WTC11 (cell line): ENCODE measurements around the gene WDR64. TPM values are rescaled to one million over a fixed set of nuclear protein-coding genes. Genes with fewer than 3 reads are reported as not detected.

Experiments used
- ATAC-seq: fragments of 200-7000 bp; cut with Tn5 transposase; 2 replicates; pipeline ENCODE4 v1.10.0; 2021; ENCODE audit warnings: mild to moderate bottlenecking, moderate library complexity
- Bru-seq: library from RNA; stranded (reverse); fragments of 400-500 nt; gene quantifications from one replicate; lab custom pipeline; 2021; lab: Mats Ljungman, UMichigan
- CTCF ChIA-PET: fragments of 300-600 bp; sonication (Branson Sonifier 250); formaldehyde crosslinking; loops from one replicate; lab custom pipeline; 2021; ENCODE audit warnings: antibody characterized with exemption; lab: Charles Lee
- POLR2A ChIA-PET: fragments of 350-600 bp; sonication (Branson Sonifier 250); formaldehyde crosslinking; loops from one replicate; lab custom pipeline; 2021; ENCODE audit warnings: antibody characterized with exemption; lab: Charles Lee
- DNase-seq: peaks from one replicate; pipeline ENCODE4 v3.0.0; 2021; ENCODE audit warnings: low spot score
- H3K27ac Mint-ChIP-seq: 2 replicates; pipeline ENCODE4 v1.8.0; 2021; ENCODE audit warnings: mixed read lengths
- H3K27me3 Mint-ChIP-seq: 2 replicates; pipeline ENCODE4 v1.8.0; 2021; ENCODE audit warnings: low read depth, mild to moderate bottlenecking, moderate library complexity, mixed read lengths
- H3K36me3 Mint-ChIP-seq: 2 replicates; pipeline ENCODE4 v1.8.0; 2021; ENCODE audit warnings: mixed read lengths
- H3K4me1 Mint-ChIP-seq: 2 replicates; pipeline ENCODE4 v1.8.0; 2022; ENCODE audit warnings: mixed read lengths
- H3K4me3 Mint-ChIP-seq: 2 replicates; pipeline ENCODE4 v1.8.0; 2021; ENCODE audit warnings: mild to moderate bottlenecking, moderate library complexity, mixed read lengths
- H3K9me3 Mint-ChIP-seq: 2 replicates; pipeline ENCODE4 v1.8.0; 2021; ENCODE audit warnings: mixed read lengths
- ATF1 ChIP-seq: sonication (generic); formaldehyde crosslinking; IDR thresholded peaks from 2 replicates; pipeline ENCODE4 v1.8.1; 2023; ENCODE audit warnings: mild to moderate bottlenecking, moderate library complexity, missing genetic modification reagents
- CBFB ChIP-seq: sonication (generic); formaldehyde crosslinking; IDR thresholded peaks from 2 replicates; pipeline ENCODE4 v1.8.1; 2022; ENCODE audit warnings: mild to moderate bottlenecking, low read depth, missing genetic modification reagents
- ESRRA ChIP-seq: sonication (generic); formaldehyde crosslinking; IDR thresholded peaks from 2 replicates; pipeline ENCODE4 v1.8.1; 2022; ENCODE audit warnings: mild to moderate bottlenecking, missing genetic modification reagents, borderline replicate concordance
- JUN ChIP-seq: sonication (generic); formaldehyde crosslinking; IDR thresholded peaks from 2 replicates; pipeline ENCODE4 v1.8.0; 2023; ENCODE audit warnings: mild to moderate bottlenecking, missing genetic modification reagents
- MXD4 ChIP-seq: fragments of 250-450 bp; sonication (Bioruptor Pico); IDR thresholded peaks from 2 replicates; pipeline ENCODE4 v1.8.0; 2021; ENCODE audit warnings: mild to moderate bottlenecking, moderate library complexity, borderline replicate concordance
- NR1H2 ChIP-seq: sonication (generic); formaldehyde crosslinking; IDR thresholded peaks from 2 replicates; pipeline ENCODE4 v1.9.0; 2021; ENCODE audit warnings: mild to moderate bottlenecking, moderate library complexity, missing genetic modification reagents
- PRRX2 ChIP-seq: fragments of 250-450 bp; sonication (Bioruptor Pico); IDR thresholded peaks from 2 replicates; pipeline ENCODE4 v1.8.0; 2021; ENCODE audit warnings: mild to moderate bottlenecking
- RELA ChIP-seq: sonication (generic); formaldehyde crosslinking; IDR thresholded peaks from 2 replicates; pipeline ENCODE4 v1.8.1; 2022; ENCODE audit warnings: missing genetic modification reagents, mild to moderate bottlenecking, borderline replicate concordance
- RORB ChIP-seq: fragments of 250-450 bp; sonication (Bioruptor Pico); IDR thresholded peaks from 2 replicates; pipeline ENCODE4 v1.9.0; 2021; ENCODE audit warnings: mild to moderate bottlenecking
- SMAD4 ChIP-seq: sonication (generic); formaldehyde crosslinking; IDR thresholded peaks from 2 replicates; pipeline ENCODE4 v1.8.0; 2022; ENCODE audit warnings: mild to moderate bottlenecking, missing genetic modification reagents
- ZNF138 ChIP-seq: sonication (generic); formaldehyde crosslinking; conservative IDR thresholded peaks from 2 replicates; pipeline ENCODE4 v1.8.1; 2022; ENCODE audit warnings: mild to moderate bottlenecking, moderate library complexity, missing genetic modification reagents
- ZNF317 ChIP-seq: sonication (generic); formaldehyde crosslinking; IDR thresholded peaks from 2 replicates; pipeline ENCODE4 v1.8.1; 2023; ENCODE audit warnings: low read depth, mild to moderate bottlenecking, moderate library complexity, missing genetic modification reagents, borderline replicate concordance
- long read RNA-seq, 3 experiments: library from RNA in 1 of 3; library from capped mRNA in 1 of 3; library from polyadenylated mRNA in 1 of 3; unstranded in 2 of 3; stranded (forward) in 1 of 3; transcript quantifications; one replicate each; pipeline ENCODE4 v2.0.0, GENCODE V29; 2021
- total RNA-seq: library from RNA; stranded (reverse); gene quantifications from 3 replicates; pipeline ENCODE4 v1.2.3, GENCODE V29; 2021
- TF ChIP-seq, protein P1 (sequence below): sonication (generic); formaldehyde crosslinking; IDR thresholded peaks from 2 replicates; pipeline ENCODE4 v1.8.0; 2022; ENCODE audit warnings: missing genetic modification reagents
- TF ChIP-seq, protein P2 (sequence below): sonication (generic); formaldehyde crosslinking; IDR thresholded peaks from 2 replicates; pipeline ENCODE4 v1.8.1; 2023; ENCODE audit warnings: mild to moderate bottlenecking, moderate library complexity, missing genetic modification reagents
- TF ChIP-seq, protein P3 (sequence below): sonication (generic); formaldehyde crosslinking; IDR thresholded peaks from 2 replicates; pipeline ENCODE4 v1.8.1; 2022; ENCODE audit warnings: low read depth, mild to moderate bottlenecking, moderate library complexity, missing genetic modification reagents, borderline replicate concordance
- TF ChIP-seq, protein P4 (sequence below): sonication (generic); formaldehyde crosslinking; conservative IDR thresholded peaks from 2 replicates; pipeline ENCODE4 v1.8.1; 2022; ENCODE audit warnings: mild to moderate bottlenecking, missing genetic modification reagents
- TF ChIP-seq, protein P5 (sequence below): sonication (generic); formaldehyde crosslinking; IDR thresholded peaks from 2 replicates; pipeline ENCODE4 v1.8.1; 2023; ENCODE audit warnings: mild to moderate bottlenecking, missing genetic modification reagents
- TF ChIP-seq, protein P6 (sequence below): sonication (generic); formaldehyde crosslinking; IDR thresholded peaks from 2 replicates; pipeline ENCODE4 v1.8.1; 2023; ENCODE audit warnings: mild to moderate bottlenecking, missing genetic modification reagents, moderate library complexity

WDR64 gene
- total RNA-seq (not detected in 3 replicates), Bru-seq, nascent RNA (percentile 5 among the genes with signal in this experiment)
- long read RNA-seq, experiment 1: 0 reads
- long read RNA-seq, experiment 2: 0 reads
- long read RNA-seq, experiment 3: 0 reads

DNA sequence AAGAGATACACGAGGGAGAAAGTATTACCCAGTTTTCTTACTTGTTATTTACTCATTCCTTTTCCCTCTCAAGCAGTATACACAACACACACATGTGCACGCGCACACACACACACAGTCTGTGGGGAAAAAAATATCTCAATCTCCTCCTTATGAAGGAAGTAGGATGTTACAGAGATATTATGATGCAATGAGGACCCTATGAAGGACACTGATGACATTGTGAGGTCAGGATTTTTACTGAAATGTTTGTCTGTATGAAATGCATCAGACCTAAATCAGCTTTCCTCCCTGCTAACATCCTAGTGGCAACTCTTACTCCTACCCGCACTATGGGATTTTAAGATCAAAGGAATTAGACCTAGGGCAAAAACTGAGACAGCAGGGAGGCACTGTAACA is at the start of gene WDR64:
TSS of gene WDR64 (plus strand) at position 270 of the 400 bp plus-strand sequence. CDS start 204 bp downstream, outside the sequence.
- TF ChIP-seq, protein P1, sequence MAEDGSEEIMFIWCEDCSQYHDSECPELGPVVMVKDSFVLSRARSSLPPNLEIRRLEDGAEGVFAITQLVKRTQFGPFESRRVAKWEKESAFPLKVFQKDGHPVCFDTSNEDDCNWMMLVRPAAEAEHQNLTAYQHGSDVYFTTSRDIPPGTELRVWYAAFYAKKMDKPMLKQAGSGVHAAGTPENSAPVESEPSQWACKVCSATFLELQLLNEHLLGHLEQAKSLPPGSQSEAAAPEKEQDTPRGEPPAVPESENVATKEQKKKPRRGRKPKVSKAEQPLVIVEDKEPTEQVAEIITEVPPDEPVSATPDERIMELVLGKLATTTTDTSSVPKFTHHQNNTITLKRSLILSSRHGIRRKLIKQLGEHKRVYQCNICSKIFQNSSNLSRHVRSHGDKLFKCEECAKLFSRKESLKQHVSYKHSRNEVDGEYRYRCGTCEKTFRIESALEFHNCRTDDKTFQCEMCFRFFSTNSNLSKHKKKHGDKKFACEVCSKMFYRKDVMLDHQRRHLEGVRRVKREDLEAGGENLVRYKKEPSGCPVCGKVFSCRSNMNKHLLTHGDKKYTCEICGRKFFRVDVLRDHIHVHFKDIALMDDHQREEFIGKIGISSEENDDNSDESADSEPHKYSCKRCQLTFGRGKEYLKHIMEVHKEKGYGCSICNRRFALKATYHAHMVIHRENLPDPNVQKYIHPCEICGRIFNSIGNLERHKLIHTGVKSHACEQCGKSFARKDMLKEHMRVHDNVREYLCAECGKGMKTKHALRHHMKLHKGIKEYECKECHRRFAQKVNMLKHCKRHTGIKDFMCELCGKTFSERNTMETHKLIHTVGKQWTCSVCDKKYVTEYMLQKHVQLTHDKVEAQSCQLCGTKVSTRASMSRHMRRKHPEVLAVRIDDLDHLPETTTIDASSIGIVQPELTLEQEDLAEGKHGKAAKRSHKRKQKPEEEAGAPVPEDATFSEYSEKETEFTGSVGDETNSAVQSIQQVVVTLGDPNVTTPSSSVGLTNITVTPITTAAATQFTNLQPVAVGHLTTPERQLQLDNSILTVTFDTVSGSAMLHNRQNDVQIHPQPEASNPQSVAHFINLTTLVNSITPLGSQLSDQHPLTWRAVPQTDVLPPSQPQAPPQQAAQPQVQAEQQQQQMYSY: no peak
- no peak for TF ChIP-seq CBFB (CRISPR knock-in tag)
- TF ChIP-seq, protein P2, sequence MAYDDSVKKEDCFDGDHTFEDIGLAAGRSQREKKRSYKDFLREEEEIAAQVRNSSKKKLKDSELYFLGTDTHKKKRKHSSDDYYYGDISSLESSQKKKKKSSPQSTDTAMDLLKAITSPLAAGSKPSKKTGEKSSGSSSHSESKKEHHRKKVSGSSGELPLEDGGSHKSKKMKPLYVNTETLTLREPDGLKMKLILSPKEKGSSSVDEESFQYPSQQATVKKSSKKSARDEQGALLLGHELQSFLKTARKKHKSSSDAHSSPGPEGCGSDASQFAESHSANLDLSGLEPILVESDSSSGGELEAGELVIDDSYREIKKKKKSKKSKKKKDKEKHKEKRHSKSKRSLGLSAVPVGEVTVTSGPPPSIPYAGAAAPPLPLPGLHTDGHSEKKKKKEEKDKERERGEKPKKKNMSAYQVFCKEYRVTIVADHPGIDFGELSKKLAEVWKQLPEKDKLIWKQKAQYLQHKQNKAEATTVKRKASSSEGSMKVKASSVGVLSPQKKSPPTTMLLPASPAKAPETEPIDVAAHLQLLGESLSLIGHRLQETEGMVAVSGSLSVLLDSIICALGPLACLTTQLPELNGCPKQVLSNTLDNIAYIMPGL: no peak
- TF ChIP-seq NR1H2 (CRISPR knock-in tag): no peak
- TF ChIP-seq, protein P3, sequence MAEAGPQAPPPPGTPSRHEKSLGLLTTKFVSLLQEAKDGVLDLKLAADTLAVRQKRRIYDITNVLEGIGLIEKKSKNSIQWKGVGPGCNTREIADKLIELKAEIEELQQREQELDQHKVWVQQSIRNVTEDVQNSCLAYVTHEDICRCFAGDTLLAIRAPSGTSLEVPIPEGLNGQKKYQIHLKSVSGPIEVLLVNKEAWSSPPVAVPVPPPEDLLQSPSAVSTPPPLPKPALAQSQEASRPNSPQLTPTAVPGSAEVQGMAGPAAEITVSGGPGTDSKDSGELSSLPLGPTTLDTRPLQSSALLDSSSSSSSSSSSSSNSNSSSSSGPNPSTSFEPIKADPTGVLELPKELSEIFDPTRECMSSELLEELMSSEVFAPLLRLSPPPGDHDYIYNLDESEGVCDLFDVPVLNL (CRISPR knock-in tag): no peak
- no peak for TF ChIP-seq ZNF317
- TF ChIP-seq SMAD4: no peak
- TF ChIP-seq, protein P4, sequence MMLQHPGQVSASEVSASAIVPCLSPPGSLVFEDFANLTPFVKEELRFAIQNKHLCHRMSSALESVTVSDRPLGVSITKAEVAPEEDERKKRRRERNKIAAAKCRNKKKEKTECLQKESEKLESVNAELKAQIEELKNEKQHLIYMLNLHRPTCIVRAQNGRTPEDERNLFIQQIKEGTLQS (CRISPR knock-in tag): no peak
- no peak for TF ChIP-seq PRRX2 (CRISPR knock-in tag)
- TF ChIP-seq ATF1 (CRISPR knock-in tag): no peak
- TF ChIP-seq, protein P5, sequence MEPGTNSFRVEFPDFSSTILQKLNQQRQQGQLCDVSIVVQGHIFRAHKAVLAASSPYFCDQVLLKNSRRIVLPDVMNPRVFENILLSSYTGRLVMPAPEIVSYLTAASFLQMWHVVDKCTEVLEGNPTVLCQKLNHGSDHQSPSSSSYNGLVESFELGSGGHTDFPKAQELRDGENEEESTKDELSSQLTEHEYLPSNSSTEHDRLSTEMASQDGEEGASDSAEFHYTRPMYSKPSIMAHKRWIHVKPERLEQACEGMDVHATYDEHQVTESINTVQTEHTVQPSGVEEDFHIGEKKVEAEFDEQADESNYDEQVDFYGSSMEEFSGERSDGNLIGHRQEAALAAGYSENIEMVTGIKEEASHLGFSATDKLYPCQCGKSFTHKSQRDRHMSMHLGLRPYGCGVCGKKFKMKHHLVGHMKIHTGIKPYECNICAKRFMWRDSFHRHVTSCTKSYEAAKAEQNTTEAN (CRISPR knock-in tag): no peak
- no peak for TF ChIP-seq RELA (CRISPR knock-in tag)
- TF ChIP-seq, all 79 proteins: peak for 0

DNA sequence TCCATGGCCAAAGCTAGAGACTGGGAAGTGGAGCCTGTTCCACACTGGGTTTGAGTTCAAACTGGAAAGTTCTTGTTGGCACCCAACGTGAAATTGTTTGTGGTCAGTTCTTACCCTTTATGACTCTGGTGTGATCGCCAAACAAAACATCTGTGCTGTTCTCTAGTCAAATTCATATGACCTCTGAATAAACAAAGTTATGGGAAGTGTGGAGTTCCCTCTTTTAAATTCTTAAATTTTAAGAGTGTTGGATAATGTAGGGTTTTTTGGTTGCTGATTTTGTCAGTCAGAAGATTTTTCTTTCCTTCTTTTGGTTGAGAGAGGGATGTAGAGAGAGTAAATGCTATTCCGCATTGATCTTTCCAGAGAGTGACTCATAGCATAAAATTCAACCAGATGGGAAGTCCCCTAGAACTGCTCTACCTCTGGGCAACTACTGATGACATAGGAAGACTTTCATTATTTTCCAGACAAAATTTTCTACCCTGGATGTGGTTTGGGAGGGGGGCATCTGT is 48.3 kb upstream of the WDR64 start:
- Mint-ChIP-seq H3K27me3 (no peaks in the 10 kb centered on the region), H3K36me3 (peaks cover 6% of the 10 kb centered on the region; the same call in 1 of the 2 replicates)
- POLR2A ChIA-PET: no interaction called here

More for the DNA sequence above, at the start of gene WDR64:
- ATAC-seq (no peak), DNase-seq (no peak)
- Mint-ChIP-seq H3K27me3 (no peaks in the 10 kb centered on the region), H3K4me1 (peaks cover 9% of the 10 kb centered on the region), H3K27ac (no peak within 1 kb of the TSS), H3K4me3 (no peak within 1 kb of the TSS), H3K9me3 (no peaks in the 10 kb centered on the region), H3K36me3 (no peaks in the 10 kb centered on the region)
- POLR2A ChIA-PET: no interaction called here
- CTCF ChIA-PET: no interaction called here

More for the DNA sequence above, 48.3 kb upstream of the WDR64 start:
- DNase-seq: no peak
- H3K9me3 Mint-ChIP-seq: no peaks in the 10 kb centered on the region
- H3K4me1 Mint-ChIP-seq: no peaks in the 10 kb centered on the region
- no peak for TF ChIP-seq ZNF138 (CRISPR knock-in tag)
- TF ChIP-seq RORB (CRISPR knock-in tag): no peak
- TF ChIP-seq, protein P6, sequence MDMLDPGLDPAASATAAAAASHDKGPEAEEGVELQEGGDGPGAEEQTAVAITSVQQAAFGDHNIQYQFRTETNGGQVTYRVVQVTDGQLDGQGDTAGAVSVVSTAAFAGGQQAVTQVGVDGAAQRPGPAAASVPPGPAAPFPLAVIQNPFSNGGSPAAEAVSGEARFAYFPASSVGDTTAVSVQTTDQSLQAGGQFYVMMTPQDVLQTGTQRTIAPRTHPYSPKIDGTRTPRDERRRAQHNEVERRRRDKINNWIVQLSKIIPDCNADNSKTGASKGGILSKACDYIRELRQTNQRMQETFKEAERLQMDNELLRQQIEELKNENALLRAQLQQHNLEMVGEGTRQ (CRISPR knock-in tag): no peak
- no peak for TF ChIP-seq MXD4 (CRISPR knock-in tag)
- no peak for TF ChIP-seq ESRRA (CRISPR knock-in tag)
- no peak for TF ChIP-seq JUN
- TF ChIP-seq, all 79 proteins: peak for 0
- Mint-ChIP-seq H3K27ac (no peak overlapping the region), H3K4me3 (no peak overlapping the region)
- no peak for ATAC-seq
- CTCF ChIA-PET: no interaction called here
